DMS153 (cell line): ENCODE measurements around the gene SCUBE1.

Experiments used
- DNase-seq: peaks from one replicate; lab custom pipeline; 2025; lab: John Stamatoyannopoulos, UW

The SCUBE1 gene

GRCh38 chr22:43343262-43343669 is at the start of gene SCUBE1:
TSS of gene SCUBE1 (minus strand) at chr22:43343372. CDS start at chr22:43343261, 111 bp downstream.
- peak; percentile 32 for DNase-seq

GRCh38 chr22:43392385-43392989 is 49.3 kb upstream of the SCUBE1 start:
- DNase-seq = no peak

- DNase-seq = no peak
Observed at GRCh38 chr22:43391306-43391705, 48.1 kb upstream of the SCUBE1 start.

GRCh38 chr22:43390872-43391271 is 47.7 kb upstream of the SCUBE1 start:
- no peak for DNase-seq

GRCh38 chr22:43390166-43390565 is 47.0 kb upstream of the SCUBE1 start:
- DNase-seq = no peak

GRCh38 chr22:43389227-43389836 is 46.2 kb upstream of the SCUBE1 start:
- DNase-seq = no peak

GRCh38 chr22:43388420-43388851 is 45.3 kb upstream of the SCUBE1 start:
- DNase-seq = peak; percentile 51

GRCh38 chr22:43387815-43388214 is 44.6 kb upstream of the SCUBE1 start:
- no peak for DNase-seq

DNA sequence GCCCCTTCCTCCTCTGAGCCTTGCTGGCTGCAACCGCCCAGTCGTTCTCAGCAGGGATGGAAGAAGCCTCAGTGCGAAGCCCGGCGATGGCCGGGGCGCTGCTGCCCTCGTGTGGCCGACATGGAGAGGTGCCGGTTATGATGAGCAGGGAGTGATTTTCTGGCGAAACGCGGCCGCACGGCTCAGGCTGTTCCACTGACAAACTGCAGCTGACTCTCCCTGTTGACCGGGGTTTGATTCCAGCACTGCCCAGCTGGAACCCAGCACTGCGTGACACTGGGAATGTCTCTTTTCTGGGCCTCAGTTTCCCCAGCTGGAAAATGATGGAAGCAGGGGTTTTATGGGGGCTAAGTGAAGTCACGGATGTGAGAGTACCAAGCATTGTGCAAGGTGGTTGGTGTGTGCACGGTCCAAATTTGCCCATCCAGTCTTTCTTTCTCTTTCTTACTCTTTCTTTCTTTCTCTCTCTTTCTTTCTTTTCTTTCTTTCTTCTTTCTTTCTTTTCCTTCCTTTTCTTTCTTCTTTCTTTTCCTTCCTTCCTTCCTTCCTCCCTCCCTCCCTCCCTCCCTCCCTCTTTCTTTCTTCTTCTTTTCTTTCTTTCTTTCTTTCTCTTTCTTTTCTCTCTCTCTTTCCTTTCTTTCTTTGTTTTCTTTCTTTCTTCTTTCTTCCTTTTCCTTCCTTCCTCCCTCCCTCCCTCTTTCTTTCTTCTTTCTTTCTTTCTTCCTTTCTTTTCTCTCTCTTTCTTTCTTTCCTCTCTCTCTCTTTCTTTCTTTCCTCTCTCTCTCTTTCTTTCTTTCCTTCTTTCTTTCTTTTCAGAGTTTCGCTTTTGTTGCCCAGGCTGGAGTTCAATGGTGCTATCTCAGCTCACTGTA is 42.8 kb upstream of the SCUBE1 start:
- peak; percentile 67 for DNase-seq

- DNase-seq = no peak
Observed at GRCh38 chr22:43384863-43385262, 41.7 kb upstream of the SCUBE1 start.

- no peak for DNase-seq
Observed at GRCh38 chr22:43381693-43382092, 38.5 kb upstream of the SCUBE1 start.

DNA sequence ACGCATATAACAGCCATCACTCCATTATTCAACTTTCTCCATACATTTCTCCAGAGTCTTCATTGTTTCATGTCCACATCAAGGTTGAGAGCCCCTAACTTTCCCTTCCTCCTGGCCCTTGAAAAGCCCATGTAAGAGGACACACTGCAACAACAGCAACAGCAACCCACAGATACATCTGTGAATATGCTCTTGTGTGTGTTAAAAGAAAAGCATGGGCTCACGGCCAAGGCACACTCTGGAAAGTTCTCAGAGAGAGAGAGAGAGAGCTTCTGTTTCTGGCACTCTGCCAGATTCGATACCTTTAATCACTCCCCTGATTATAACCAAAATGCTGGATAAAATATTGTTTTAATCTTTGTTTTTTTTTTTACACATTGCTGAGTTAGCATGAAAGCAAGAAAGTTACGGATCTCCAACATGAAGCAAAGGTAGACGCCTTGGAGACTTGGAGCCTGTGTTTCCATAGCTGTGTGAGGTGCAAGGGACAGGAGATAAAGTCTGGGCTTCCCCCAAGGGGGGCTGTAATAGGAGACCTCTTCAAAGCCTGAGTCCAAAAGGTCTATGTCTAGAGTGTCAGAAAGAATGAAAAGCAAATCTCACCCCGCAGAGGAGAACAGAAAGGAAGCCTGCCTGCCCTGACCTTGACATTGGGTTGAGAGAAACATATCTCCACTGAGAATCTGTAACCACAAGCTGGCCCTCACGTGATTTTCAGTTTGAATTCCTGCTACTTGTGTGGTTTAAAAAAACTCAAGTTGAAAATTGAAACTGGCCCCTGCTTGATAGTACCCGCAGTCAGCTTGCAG is 34.9 kb upstream of the SCUBE1 start:
- no peak for DNase-seq

DNA sequence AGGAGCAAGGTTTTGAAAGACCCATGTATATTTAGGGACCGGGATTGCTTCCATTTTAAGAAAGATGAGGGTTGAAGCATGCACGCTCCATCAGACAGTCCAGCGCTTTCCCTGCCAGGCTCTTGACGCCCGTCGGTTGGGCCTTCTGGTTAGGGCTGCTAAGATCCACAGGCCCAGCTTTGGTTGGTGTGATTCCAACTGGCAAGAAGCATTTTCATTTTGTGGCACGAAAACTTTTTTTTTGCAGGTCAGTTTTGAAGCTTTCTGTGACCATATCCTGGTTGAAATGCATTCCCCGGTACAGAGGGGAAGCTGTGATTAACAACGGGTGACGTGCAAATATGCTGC is 34.4 kb upstream of the SCUBE1 start:
- no peak for DNase-seq

- no peak for DNase-seq
Observed at GRCh38 chr22:43376765-43377547, 33.8 kb upstream of the SCUBE1 start.

DNA sequence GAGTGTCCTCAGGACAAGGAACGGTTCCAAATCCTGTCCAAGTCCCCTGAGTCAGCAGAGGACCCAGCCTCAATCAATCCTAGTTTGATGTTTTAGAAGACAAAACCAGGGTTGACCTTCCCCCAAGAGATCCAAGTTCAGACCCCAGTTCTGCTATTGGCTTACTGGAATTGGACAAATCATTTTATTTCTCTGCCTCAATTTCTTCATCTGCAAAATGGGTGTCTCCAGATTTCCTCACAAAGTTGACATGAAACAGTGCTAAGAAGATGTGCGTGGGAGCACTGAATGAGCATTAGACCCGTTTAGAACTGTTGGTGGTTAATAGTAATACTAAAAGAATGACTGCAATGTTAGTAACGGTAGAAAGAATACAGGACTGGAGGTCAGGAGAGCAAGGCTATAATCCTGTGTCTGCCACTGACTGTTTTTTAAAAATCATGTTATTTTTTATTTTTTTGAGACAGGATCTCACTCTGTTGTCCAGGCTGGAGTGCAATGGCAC is 32.8 kb upstream of the SCUBE1 start:
- DNase-seq = no peak

- DNase-seq = no peak
Observed at GRCh38 chr22:43370036-43370435, 26.9 kb upstream of the SCUBE1 start.

DNA sequence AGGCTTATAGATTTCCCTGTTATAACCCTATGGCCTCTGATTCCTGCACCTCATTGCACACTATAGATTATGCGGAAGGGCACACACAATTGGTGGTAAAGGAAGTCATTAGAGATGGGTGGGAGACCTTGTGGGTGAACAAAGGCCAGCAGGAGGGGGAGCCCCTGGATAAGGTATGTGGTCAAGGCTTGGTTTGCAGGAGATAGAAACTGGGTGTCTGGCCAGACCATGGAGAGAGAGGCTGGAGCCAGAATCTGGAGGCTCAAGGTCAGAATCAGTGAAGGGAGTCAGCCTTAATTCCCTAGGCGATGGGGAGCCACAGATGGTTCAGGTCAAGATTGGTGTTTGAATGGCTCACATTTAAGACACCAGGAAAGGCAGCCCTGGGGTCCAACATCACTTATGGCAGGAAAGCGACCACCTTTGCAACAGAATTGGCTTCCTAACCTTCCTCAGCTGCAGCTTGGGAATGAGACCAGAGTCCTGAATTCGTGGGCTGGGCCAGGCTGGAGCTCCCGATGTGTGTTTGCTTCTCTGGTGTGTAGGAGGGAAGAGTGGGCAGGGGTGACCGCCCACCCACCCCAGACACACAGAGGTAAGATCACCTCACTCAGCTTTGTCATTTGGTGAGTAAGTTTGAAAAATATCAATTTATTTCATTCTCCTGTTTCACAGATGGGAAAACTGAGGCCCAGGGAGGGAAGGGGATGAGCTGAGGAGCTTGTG is 22.7 kb upstream of the SCUBE1 start:
- no peak for DNase-seq

DNA sequence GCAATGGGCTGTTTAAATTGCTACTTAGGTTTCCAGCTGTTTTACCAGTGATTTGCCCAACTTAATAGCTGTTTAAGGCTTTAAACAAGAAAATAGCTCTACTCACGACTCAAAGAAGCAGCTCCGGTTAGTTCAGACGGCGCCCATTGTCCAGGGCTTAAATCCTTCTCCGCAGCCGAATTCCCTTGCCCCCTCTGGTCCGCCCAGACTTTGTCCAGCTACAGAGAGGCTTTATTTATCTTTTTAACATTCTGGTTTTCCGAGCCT is 20.9 kb upstream of the SCUBE1 start:
- no peak for DNase-seq

DNA sequence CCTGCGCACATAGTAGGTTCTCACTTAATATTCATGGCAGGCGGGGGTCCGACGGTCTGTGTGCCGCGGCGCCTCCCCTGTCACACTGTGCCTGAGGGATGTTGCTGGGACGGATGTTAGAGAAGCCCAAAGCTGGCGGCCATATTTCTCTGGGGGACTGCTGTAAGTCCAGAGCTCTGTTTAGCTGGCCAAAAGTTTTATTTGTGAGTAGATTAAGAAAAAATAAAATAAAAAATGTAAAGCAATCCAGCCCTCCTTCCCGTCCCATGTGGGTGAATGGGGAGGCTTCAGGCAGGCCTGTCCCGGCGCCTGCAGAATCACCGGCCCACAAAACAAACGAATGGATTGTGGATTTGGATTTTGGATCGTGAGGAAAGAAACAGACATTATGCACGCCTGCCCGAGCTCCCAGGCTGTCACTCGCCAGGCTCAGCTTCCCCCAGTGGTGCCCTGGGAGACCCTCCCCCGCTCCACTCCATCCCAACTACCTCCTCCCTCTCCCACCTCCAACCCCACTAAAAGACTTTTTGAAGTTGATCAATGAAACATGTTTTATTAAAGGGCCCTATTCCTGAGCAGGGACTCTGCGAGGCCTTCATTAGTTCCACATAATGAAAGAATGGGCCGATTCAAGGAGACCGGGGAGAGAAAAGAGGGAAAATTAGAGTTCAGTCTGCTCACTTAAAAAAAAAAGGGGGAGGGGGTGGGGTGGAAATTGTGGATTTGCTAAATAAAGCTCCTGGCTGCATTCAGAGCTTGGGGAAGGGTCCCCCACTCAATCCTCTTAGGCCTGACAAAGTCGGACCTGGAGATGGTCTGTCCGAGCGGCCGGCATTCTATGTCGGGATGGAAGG is 20.4 kb upstream of the SCUBE1 start:
- DNase-seq = no peak

GRCh38 chr22:43360576-43360975 is 17.4 kb upstream of the SCUBE1 start:
- DNase-seq = no peak
